HG03139 (cell line): ENCODE results near the gene MRPL17.
A peak's percentile ranks its signal among the peaks of the same experiment; 100 is the strongest.
"Not testable (repeated sequence)": the region's sequence is repeated elsewhere in the genome, so short reads cannot be mapped to it uniquely, and the experiment has no call there.

Source experiments
- ATAC-seq: cut with Tn5 transposase; IDR thresholded peaks from one replicate; pipeline ENCODE4 v1.9.1; 2021; ENCODE audit not compliant: unreplicated experiment

The MRPL17 gene

DNA sequence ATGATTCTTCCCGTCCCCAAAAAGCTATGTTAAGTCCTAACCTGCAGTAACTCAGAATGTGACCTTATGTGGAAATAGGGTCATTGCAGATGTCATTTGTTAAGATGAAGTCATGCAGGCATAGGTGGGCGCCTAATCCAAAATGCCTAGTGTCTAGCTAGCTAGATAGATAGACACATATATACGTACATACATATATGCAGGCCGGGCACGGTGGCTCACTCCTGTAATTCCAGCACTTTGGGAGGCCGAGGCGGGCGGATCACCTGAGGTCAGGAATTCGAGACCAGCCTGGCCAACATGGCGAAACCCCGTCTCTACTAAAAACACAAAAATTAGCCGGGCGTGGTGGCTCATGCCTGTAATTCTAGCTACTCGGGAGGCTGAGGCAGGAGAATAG, 928 bp upstream of the MRPL17 start:
- not testable (repeated sequence) for ATAC-seq

DNA sequence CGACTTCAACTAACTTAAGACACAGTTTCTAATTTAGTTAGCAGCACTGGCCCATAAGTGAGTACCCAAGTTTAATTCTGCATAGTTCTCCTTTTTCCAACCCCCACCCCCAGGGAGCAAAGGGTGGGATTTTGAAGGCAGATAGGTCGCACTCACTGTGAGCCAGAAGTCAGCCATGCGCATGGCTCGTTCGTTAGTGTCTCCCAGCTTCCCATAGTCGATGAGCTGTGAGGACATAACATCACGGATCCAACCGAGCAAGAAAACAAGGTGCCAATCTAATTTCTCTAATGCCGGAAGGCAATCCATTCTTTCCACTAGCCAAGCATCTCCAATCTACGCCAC, 577 bp downstream of the MRPL17 start:
- peak; percentile 2 for ATAC-seq

DNA sequence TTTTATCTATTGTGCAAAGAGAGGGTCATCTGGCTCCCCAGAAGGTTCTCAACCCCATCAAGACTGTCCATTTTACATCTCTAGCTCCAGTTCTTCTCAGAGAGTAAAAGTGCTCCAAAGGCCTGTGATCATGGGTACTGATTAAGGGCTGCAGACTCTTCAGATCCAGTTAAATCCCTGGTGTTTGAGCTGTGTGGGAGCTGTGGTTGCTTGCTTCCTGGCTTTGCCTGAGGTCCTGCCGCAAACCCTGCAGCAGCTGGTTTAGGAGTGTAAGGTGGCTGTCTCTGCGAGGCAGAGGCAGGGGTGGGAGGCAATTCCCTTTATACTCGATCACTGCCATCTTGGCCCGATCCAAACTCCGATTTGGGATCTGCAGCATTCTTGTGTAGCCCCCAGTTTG, 1.2 kb downstream of the MRPL17 start:
- no peak for ATAC-seq

DNA sequence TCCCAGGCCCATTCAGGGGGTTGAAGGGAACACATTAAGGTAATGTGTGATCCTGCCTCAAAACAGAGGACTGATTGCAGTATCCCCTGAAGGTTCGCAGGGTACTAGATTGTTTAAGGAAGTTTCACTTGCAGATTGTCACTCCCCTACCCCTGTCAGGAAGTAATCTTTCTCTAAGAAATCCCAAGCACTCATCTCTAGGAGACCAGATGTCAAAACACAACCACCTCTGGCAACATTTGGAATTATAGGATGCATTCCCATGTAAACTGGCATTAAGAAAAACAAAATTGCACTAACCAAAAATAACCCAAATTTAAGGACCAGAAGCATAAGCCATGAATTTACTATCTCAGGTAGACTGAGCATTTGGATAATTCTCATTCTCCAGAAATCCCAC, 1.6 kb downstream of the MRPL17 start:
- no peak for ATAC-seq

DNA sequence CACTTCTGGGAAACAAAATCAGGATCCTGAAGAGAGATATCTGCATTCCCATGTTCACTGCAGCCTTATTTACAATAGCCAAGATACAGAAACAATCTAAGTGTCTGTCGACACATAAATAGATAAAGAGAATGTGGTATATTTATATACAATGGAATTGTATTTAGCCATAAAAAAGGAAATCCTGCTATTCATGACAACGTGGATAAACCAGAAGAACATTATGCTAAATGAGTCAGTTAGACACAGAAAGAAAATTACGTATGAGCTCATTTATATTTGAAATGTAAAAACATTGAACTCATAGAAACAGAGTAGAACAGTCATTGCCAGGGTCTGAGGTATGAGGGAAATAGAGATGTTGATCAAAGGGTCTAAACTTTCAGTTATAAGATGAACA, 6.1 kb downstream of the MRPL17 start:
- no peak for ATAC-seq

DNA sequence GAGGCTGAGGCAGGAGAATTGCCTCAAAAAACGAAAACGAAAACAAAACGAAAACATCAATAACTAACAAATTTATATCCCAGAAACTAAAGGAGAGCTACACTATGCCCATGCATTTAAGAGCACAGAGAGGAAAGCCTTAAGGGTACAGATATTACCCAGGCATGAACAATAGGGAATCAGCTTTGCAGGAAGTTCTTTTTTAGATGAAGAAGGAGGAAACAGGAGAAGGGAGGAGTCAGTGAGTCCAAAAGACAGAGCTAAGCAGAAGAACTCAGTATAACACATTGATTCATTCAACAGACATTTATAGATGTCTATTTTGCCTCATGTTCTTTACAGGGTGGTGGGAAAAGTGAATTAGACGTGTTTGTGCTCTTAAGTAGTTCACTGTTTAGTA, 8.3 kb downstream of the MRPL17 start:
- ATAC-seq: no peak

DNA sequence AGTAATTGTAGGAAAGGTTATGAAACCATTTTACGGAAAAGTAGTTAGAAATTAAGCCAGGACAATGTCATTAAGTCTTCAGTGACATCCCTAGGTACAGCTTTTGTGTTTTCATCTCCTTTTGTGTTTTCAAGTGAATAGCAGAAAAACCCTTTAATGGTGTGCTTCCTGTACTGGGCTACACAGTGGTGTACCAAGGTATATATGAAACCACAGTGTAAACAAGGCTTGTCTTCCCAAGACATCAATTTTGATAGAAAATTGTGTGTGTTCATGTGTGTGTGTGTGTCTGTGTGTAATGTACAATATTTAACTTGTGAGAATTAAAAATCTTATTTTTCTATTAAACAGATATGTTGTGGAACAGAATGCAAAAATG, 8.9 kb downstream of the MRPL17 start:
- ATAC-seq: no peak

DNA sequence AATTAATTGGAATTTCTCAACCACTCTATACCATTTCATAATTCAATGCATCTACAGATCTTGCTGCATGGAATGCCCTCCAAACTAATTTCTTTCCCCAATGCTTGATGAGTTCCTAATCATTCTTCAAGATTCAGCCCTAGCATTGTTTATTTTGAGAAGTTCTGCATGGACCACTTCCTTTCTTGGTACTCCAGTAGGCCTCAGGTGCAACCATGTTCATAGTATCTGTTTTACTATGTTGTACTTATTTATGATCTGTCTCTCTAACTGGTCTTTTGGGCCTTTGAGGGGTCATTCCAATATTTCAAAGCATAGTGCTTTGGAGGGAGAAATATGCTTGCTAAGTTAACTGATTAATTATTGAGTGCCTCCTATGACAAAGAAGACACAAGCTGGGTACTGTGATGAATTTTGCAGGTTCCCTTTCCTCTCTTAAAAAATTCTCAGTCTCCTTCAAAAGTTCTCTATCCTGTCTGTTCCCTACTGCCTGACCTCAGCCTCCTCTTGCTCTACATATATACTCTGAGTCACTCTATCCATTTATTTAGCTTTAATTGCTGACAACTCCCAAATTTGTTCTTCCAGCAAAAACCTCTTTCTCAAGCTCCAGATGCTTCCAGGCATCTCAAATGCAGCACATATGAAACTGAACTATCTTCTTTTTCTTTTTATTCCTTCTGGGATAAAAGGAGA, 9.5 kb downstream of the MRPL17 start:
- no peak for ATAC-seq

DNA sequence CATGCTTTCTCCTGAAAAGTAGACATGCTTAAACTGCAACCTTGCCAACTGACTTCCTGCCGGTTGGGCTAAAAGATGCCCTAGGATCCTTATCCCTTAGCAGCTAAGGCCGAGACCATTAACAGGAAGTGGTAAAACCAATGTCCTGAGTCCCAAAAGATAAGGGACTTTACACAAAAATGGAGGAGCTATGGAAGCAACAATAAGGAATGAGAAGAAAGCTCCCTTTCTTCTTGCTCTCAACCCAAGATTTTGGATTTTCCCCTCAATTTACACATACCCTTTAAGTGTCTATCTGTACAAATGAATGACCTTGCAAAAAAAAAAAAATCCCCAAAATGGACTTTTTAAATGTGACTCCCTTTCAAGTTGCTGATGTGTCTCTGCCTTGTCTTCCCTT, 11.1 kb downstream of the MRPL17 start:
- ATAC-seq: no peak

DNA sequence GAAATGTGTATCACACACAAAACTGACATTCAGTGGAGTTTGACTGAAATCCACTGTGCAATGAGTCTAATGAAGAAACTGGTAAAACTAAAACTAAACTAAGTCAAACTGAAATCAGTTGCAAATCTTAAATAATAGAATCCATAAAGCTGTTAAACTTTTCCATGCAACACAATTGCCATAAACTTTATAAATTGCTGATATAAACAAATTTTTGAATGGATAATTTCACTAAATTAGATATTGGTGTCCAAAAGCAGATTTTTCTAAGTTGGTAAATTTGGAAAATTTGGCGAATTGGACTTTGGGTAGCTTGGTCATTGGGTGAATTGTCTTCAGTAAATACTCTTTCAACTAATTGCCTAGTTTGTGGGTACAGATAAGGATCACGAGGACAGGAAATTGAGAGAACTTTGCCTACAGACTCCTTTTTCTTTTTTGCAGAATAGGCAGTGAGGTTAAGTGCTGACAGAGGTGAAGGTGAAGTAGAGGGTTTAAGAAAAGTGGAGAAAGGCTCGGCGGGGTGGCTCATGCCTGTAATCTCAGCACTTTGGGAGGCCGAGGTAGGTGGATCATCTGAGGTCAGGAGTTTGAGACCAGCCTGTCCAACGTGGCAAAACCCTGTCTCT, 12.8 kb downstream of the MRPL17 start:
- ATAC-seq: no peak

DNA sequence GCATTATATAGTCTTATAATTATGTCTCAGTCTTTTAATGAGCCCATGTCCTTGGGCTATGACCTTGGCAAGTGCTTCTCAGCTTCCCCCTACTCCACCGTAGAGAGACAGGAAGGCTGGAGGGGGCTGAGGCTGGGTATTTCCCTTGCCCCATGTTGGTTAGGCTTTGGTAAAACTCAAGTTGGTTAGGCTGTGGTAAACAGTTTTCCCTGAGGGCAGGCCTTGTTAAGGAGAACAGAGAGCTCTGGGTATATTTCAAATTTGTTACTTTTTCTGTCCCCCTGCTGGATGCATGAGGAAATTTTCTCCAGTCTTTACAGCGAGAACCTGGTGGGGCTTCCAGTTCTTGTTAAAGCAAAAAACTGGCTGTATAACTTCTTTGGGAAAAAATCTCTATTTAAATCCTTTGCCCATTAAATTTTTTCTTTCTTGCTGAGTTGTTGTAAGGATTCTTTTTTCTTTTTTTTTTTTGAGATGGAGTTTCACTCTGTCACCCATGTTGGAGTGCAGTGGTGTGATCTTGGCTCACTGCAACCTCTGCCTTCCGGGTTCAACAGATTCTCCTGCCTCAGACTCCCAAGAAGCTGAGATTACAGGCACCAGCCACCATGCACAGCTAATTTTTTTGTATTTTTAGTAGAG, 15.3 kb downstream of the MRPL17 start:
- ATAC-seq: peak; percentile 75

DNA sequence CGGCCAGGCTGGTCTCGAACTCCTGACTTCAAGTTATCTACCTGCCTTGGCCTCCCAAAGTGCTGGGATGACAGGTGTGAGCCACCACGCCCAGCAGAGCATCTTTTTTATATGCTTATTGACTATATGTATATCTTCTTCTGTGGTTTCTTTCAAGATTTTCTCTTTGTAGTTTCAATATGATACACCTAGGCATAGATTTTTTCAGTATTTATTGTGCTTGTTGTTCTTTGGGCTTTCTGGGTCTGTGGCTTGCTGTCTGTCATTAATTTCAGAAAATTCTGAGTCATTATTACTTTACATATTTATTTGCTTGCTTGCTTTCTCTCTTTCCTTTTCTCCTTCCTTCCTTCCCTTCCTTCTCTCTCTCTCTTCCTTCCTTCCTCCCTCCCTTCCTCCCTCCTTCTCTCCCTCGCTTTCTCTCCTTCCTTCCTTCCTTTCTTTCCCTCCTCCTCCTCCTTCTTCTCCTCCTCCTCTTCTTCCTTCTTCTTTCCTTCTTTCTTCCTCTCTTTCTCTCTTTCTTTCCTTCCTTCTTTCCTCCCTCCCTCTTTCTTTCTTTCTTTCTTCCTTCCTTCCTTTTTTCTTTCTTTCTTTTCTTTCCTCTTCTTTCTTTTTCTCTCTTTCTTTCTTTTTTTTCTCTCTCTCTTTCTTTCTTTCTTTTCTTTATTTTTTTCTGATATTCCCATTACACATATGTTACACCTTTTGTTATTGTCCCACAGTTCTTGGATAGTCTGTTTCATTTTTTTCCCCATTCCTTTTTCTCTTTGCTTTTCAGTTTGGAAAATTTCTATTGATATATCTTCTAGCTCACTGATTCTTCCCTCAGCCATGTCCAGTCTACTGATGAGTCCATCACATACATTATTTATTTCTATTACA, 16.6 kb downstream of the MRPL17 start:
- ATAC-seq: no peak

DNA sequence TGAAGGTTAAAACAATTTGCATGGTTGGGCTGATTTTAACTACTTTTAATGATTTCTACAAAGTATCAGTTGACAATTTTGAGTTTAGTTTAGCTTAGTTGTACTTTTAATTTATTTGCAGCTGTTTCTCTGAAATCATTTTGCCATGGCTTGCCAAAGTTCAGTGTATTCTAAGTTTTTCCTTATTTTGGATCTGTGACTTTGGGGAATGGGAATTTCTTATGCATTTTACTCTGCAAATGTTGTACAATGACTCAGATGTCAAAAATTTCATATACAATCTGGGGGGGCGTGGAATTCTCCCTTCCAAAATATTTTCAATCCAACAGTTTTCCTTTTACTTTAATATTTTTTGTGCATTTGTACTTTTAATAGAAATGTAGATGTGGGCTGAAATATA, 18.6 kb downstream of the MRPL17 start:
- no peak for ATAC-seq

DNA sequence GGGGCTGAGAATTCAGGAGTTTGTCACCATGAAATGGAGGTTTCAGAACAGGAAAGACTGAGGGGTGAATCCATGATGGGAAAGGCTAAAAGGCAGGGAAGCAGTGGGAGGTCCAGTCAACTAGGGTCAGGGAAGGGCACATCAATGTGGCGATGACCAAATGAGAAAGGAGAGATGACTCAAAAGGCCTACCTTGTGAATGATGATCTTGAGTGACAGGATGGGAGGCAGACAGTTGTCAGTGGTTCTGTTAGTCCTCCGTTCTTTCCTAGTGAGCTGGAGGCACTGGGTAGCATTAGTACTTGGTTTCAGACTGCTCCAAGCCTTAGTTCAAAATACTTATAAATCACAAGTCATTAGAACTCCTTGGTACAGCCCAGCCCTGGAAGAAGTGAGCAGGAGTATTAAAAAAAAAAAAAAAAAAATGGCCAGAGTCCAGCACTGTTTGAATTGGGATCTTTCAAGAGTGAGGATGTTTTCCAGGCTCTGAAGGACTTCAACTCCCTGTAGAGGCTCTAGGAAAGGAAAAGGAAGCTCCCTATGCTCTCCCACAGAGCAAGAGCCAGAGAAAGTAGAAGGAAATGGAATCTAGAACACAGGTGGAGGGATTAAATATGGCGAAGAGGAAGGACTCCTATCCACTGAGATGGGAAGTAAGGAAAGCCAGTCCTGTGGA, 19.2 kb downstream of the MRPL17 start:
- ATAC-seq: no peak

DNA sequence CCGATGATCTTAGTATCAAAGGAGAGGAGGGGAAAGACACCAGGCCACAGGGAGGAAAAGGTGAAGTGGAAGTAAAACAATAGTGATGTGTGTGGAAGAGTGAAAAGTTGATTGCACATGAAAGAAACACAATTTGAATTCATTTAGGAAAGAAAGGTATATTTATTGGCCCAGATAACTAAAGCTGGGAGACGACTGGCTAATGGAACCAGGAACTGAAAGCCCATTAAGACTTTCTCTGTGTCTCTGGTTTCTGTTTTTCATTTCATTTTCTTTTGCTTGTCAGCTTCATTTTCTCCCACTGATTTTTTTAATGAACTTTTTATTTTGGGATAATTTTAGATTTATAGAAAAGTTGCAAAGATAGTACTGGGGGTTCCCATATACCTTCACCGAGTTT, 22.4 kb downstream of the MRPL17 start:
- ATAC-seq: no peak

DNA sequence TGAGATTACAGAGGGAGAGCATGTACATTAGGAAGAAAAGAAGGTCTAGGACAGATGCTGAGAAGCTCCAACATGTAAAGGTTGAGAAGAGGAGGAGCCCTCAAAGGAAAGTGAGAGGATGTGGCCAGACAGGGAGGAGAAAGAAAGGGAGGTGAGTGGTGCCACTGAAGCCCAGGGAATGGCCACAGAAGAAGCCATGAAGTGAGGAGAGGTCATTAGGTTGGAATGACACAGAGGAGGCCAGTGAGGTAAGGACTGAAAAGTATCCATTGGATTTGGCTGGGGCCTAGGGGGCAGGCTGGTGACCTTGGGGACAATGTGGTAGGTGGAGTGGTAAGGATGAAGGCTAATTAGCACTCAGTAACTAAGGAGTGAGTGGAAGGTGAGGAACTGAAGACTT, 24.5 kb downstream of the MRPL17 start:
- no peak for ATAC-seq

DNA sequence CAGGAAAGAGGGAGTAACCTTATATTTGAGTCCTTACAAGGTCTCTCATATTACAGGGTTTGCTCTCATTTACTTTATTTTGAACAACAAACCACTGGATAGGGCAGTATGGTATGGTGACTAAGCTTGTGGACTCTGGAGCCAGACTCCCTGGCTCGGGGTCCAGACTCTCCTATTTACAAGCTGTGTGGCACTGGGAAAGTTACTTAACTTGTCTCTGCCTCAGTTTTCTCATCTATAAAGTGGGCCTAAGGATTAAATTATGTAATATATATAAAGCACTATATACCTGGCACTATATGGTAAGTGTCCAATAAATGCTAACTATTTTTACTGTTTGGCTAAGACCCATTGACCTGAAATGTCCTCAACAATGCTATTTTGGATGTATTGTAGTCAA, 25.8 kb downstream of the MRPL17 start:
- no peak for ATAC-seq

DNA sequence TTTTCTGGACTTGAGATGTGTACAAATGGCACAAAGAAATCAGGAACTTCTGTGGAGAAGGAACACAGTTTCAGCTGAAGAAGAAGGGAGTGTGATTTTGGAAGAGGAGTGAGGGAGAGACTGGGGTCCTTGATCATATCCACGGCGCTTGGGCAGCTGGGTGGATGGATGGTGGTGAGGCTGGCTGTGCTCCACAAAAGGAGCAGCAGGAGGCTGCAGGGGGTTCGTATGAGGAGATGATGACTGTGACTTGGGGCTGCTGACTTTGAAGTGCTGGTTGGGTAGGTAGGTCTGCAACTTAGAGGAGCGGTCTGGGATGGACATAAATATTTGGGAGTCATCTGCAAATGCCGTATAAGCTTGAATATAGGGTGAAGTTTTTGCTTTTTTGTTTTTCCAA, 26.2 kb downstream of the MRPL17 start:
- no peak for ATAC-seq

DNA sequence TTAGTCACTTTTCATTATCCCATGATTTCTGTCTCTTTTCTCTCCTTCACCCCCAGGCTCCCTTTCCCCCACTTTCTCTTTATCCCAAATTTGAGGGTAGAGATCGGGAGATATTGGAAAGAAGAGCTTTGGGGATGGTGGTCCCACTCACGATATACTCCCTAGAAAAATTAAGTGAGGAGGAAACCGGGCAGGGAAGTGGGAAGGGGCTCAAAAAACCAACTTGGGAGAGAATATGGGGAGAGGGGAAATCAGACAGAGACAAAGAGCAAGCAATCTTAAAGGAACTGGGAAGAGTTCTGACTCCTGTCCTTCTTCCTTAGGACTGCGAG, 26.6 kb downstream of the MRPL17 start:
- no peak for ATAC-seq

DNA sequence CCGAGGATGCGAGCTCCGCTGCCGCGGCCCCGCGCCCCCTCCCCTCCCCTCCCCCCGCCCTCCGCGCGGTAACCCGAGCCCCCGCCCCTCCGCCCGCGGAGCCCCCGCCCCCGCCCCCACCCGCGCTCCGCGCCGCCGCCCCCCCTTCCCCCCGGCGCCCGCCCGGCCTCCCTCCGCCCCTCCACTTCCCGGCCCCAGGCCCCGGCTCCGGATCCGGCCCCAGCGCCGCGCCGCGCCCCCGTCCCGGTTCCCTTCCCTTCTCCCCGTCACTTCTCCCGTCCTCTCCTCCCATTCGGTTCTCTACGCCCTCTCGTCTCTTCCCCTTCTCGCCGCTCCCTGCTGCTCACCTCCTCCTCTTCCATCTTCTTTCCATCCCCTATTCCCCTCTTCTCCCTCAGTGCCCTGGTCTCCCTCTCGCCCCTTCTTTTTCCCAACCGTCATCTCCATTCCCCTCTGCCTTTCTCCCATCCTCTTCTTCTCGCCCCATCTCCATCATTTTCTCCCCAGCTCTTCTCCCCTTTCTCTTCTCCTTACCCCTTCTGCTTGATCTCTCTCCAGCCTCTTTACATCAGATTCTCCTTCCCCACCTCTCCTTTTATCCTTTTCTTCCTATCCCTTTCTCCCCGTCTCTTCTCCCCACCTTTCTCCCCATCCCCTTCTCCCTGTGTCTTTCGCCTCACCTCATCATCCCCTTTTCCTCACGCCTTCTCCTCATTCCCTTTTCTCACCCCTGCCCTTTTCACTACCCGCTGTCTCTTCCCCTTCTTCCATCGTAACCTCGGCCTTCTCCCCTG, 27.2 kb downstream of the MRPL17 start, which contains the start of gene DCHS1:
Gene DCHS1 (minus strand): TSS at position 20 of the 794 bp plus-strand sequence. CDS start 14,196 bp downstream, outside the sequence.
- no peak for ATAC-seq
